HCT116 (cell line): Measurements from ENCODE around the gene SPDYE4.

Source experiments
- EZH2 ChIP-seq: fragments of 200-600 bp; sonication (generic); IDR thresholded peaks from 2 replicates; pipeline ENCODE4 v1.6.1; 2017; ENCODE audit warnings: antibody characterized with exemption, mixed run types
- EZH2phosphoT487 ChIP-seq: fragments of 200-600 bp; IDR thresholded peaks from 2 replicates; pipeline ENCODE4 v1.6.1; 2018; ENCODE audit warnings: antibody characterized with exemption, borderline replicate concordance
- POLR2A ChIP-seq: IDR thresholded peaks from 2 replicates; pipeline ENCODE4 v1.7.0; 2011; ENCODE audit warnings: borderline replicate concordance; ENCODE audit not compliant: insufficient read depth, insufficient read length; ENCODE audit errors: extremely low read depth
- POLR2AphosphoS5 ChIP-seq: IDR thresholded peaks from 2 replicates; pipeline ENCODE4 v1.6.1; 2011; ENCODE audit warnings: mild to moderate bottlenecking, low read depth, low read length, moderate library complexity
- RAD21 ChIP-seq: IDR thresholded peaks from 2 replicates; pipeline ENCODE4 v1.6.1; 2012; ENCODE audit warnings: low read depth, mild to moderate bottlenecking
- SIN3A ChIP-seq: IDR thresholded peaks from 2 replicates; pipeline ENCODE4 v1.6.1; 2012; ENCODE audit warnings: low read depth
- TCF7L2 ChIP-seq: IDR thresholded peaks from 2 replicates; pipeline ENCODE4 v1.7.0; 2011; ENCODE audit warnings: borderline replicate concordance, inconsistent platforms; ENCODE audit not compliant: insufficient read depth, insufficient read length; ENCODE audit errors: extremely low read depth
- ZFX ChIP-seq: fragments of 450-650 bp; IDR thresholded peaks from 2 replicates; pipeline ENCODE4 v1.6.1; 2017
- ZNF274 ChIP-seq: fragments of 200-500 bp; sonication (Bioruptor generic); IDR thresholded peaks from 2 replicates; pipeline ENCODE4 v1.6.1; 2014; ENCODE audit warnings: mild to moderate bottlenecking, low read depth, low read length, inconsistent platforms
- TF ChIP-seq, protein P1 (sequence below), 3 experiments: fragments of 200-600 bp in 1 of 3; sonication (generic) in 1 of 3; IDR thresholded peaks in 2 of 3; conservative IDR thresholded peaks in 1 of 3; 2 replicates each; pipeline ENCODE4 v1.5.1; 2012 to 2017; ENCODE audit warnings: low read depth in 2 of 3, low read length in 2 of 3, antibody characterized with exemption in 1 of 3, borderline replicate concordance in 1 of 3, control low read depth in 1 of 3, mild to moderate bottlenecking in 1 of 3, mixed read lengths in 1 of 3, mixed run types in 1 of 3, moderate library complexity in 1 of 3; ENCODE audit not compliant: insufficient read depth in 1 of 3
- TF ChIP-seq, protein P2 (sequence below): IDR thresholded peaks from 2 replicates; pipeline ENCODE4 v1.6.1; 2012; ENCODE audit warnings: low read depth

DNA sequence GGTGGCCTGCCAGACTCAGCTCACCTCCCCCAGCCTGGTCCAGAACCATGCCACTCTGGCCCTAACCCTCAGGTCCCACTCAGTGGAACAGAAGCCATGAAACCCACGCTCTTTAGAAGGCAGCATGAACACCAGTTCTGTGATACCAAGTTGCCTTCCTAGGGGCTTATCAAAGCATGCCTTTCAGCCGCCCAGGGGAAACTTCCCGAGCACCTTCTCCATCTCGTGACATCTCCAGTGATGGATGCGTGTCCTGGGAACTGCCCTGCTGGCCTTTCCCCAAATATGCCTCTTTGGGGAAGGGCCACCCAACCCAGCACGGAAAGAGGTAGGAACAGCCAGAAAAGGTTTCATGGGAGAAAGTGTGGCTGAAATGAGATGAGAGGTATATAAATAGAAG lies 22.0 kb downstream of the SPDYE4 start:
- TF ChIP-seq, protein P1, sequence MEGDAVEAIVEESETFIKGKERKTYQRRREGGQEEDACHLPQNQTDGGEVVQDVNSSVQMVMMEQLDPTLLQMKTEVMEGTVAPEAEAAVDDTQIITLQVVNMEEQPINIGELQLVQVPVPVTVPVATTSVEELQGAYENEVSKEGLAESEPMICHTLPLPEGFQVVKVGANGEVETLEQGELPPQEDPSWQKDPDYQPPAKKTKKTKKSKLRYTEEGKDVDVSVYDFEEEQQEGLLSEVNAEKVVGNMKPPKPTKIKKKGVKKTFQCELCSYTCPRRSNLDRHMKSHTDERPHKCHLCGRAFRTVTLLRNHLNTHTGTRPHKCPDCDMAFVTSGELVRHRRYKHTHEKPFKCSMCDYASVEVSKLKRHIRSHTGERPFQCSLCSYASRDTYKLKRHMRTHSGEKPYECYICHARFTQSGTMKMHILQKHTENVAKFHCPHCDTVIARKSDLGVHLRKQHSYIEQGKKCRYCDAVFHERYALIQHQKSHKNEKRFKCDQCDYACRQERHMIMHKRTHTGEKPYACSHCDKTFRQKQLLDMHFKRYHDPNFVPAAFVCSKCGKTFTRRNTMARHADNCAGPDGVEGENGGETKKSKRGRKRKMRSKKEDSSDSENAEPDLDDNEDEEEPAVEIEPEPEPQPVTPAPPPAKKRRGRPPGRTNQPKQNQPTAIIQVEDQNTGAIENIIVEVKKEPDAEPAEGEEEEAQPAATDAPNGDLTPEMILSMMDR (IDR thresholded peaks at IDR 0.05 in 2 of 3, conservative IDR thresholded peaks at IDR 0.05 in 1 of 3; ENCODE audit: borderline replicate concordance in 1 of 3, insufficient read depth in 1 of 3, low read depth in 2 of 3, low read length in 2 of 3): no peak
- TF ChIP-seq TCF7L2 (no peak), POLR2AphosphoS5 (no peak), EZH2 (no peak), ZFX (no peak), EZH2phosphoT487 (no peak), ZNF274 (no peak), POLR2A (no peak), SIN3A (no peak), RAD21 (no peak)
- TF ChIP-seq, protein P2, sequence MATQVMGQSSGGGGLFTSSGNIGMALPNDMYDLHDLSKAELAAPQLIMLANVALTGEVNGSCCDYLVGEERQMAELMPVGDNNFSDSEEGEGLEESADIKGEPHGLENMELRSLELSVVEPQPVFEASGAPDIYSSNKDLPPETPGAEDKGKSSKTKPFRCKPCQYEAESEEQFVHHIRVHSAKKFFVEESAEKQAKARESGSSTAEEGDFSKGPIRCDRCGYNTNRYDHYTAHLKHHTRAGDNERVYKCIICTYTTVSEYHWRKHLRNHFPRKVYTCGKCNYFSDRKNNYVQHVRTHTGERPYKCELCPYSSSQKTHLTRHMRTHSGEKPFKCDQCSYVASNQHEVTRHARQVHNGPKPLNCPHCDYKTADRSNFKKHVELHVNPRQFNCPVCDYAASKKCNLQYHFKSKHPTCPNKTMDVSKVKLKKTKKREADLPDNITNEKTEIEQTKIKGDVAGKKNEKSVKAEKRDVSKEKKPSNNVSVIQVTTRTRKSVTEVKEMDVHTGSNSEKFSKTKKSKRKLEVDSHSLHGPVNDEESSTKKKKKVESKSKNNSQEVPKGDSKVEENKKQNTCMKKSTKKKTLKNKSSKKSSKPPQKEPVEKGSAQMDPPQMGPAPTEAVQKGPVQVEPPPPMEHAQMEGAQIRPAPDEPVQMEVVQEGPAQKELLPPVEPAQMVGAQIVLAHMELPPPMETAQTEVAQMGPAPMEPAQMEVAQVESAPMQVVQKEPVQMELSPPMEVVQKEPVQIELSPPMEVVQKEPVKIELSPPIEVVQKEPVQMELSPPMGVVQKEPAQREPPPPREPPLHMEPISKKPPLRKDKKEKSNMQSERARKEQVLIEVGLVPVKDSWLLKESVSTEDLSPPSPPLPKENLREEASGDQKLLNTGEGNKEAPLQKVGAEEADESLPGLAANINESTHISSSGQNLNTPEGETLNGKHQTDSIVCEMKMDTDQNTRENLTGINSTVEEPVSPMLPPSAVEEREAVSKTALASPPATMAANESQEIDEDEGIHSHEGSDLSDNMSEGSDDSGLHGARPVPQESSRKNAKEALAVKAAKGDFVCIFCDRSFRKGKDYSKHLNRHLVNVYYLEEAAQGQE: no peak
